ENCODE data around the gene C5orf47.
A peak's percentile ranks its signal among the peaks of the same experiment; 100 is the strongest.

Gene C5orf47

DNA sequence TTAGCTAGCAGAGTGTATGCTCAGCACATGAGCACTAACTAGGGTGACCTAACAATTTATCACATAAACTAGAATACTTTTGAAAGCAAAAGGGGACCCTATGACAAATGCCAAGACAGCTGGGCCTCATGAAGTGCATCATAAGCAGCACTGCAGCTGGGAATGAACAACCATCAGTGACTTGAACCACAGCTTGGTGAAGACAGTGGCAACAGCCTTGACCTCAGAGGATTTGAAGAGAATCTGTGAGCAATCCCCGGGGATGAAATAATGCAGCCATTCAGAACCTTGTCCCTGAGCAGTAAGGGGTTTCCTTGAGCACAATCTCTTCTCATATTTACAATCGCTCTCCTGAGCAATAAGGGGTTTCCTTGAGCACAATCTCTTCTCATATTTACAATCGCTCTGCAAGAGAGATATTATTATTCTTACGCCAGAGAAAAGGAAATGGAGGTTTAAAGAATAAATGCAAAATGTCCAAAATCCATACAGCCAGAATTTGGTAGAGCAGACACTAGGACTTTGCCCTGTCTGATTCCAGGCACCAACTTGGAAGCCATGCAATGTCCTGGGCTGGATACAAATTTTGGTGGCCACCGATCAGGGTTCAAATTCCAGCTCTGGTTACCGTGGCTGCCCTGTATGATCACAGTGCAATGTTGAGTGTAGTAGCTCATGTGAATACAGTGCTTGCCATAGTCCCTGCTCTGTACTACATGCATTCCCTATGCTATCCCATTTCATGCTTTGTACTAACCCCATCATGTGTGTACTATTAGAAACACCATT is 55.7 kb downstream of the C5orf47 start:
- DNase-seq (ENCODE audit: low spot score), result no peak

DNA sequence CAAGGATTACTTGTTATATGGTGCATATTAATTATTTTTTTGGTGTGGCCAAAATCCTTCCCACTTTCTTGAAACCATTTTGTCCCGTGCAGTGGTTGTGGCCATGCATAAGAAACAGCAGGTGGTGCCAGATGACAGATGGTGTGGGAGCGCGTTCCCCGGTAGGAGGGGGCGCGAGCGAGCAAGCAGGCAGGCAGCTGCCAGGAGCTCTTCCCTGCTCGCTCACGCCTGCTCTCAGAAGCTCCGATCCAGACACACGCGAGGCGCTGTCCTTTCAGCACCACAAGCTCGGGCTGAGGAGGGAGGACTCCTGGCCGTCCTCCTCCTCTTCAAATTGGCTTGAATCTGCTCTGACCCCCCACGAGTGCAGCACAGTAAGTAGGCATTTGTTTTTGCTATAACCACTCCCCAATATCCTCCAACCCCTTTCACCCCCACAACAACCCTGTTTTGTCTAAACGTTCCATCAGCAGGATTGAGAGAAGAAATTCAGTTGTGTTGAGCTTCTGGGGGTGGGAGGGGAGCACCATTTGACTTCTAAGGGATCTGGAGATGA is 56.6 kb downstream of the C5orf47 start, which contains the start of gene NSG2:
Gene NSG2, plus strand, starts transcription at position 237 of the 556 bp plus-strand sequence. CDS start 1,050 bp downstream, outside the sequence.
- DNase-seq (ENCODE audit: low spot score), result peak; percentile 89

DNA sequence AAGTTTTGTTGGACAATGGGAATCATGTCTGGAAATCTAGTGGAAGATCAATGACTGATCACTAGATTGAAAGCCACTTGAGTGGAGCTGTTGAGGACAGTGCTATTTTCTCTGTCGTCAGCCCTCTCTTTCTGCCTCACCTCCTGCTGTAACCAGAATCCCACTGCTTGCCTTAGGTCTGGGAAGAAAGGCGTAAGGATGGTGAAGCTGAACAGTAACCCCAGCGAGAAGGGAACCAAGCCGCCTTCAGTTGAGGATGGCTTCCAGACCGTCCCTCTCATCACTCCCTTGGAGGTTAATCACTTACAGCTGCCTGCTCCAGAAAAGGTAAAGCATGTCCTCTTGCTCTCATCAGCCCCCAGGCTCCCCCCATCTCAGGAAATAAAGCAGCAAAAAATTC is 57.6 kb downstream of the C5orf47 start:
- DNase-seq (ENCODE audit: low spot score), result no peak

DNA sequence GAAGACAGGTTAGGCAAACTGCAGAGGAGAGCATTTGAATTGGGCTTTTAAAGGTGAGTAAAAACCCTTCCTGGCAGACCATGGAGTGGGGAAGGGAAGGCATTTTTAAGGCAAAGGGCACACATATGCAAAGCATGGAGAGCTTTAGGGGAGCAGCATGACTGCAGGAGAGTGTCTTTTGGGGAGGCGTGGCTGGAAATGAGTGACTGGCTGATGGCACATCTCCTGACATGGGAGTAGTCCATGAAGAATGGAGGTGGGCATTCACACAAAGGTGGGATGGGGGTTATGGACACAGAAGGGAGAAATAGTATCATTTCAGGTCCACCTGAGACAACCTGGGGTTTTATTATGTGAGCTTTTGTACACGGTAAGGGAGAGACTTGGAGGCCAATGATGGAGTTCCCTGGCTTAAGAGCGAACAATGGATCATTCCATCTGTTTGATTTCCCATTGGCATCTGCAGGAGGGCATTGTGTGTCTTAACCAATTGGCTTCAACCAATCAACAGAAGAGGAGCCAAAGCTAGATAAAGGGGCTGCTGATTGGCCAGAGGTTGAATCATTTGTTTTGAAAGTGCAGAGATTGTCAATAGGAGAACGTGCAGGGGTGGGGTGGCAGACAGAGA is 58.6 kb downstream of the C5orf47 start:
- no peak for DNase-seq (ENCODE audit: low spot score)

DNA sequence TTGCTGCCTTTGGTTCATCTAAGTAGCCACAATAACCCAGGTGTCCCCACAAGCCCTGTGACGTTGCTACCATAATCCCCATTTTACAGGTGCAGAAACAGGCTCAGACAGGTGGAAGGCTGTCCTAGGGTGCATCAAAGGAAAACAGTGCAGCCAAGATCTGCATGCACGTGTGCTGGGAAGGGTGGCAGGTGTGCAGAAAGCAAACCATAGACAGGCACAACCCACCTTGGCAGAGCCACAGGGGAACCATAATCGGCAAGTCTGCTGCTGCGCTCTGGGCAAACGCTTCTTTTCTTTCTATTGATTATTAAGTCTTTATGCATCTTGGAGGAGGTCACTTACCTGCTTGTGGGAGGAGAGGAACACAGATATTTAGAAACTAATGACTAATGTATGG is 63.7 kb downstream of the C5orf47 start:
- no peak for DNase-seq (ENCODE audit: low spot score)

DNA sequence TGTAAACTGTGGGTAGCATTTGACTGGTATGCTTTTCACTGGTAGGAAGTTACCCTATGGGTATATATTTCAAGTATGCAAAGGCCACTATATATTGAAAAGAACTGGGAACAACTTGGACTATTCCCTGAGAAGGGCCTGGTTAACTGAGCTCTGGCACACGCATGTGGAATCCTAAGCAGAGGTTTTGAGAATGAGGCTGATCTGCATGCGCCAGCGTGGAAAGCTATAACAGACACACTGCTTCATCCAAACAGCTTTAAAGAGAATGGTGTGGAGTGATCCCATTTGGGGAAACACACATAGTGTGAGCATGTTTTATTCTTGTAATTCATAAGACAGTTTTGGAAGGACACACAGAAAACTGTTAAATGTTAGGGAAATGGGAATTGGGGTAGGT is 64.9 kb downstream of the C5orf47 start:
- DNase-seq (ENCODE audit: low spot score), result no peak

All from NAMALWA (cell line).